ENCODE measurements around the gene IL18R1.

Gene IL18R1

DNA sequence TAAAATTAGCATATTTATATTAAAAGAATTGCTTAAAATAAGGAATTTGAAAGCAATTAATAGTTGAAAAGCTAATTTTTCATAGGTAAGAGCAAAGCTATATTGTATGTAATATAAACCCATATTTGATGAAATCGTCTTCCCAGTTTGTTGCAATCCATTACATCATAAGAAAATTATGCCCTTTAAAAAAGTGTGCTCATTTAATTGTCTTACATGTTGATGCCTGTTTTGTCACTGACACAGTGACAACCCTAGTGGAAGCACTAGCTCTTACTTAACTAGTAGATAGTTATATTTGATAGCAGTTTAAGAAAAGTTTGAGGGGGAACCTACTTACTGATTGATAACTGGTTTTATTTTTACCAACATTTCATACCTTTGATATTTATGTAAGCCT is 37.3 kb downstream of the IL18R1 start:
- FAIRE-seq: no peak

DNA sequence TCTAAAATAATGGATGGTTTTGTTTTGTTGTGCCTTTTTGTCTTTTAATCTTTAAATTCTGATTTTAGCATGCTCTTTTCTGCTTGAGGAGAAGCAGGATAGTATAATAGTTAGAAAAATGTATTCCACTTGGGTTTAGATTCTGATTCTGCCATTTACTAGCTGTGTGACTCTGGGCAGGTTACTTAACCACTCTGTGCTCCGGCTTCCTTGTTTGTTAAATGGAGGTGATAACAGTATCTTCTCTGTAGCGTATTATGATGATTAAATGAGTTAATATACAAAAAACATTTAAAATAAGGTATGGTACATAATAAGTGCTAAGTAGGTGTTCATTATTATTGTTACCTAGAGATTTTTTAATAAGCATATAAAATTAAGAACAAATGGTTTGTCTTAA is 40.4 kb downstream of the IL18R1 start:
- FAIRE-seq: no peak

DNA sequence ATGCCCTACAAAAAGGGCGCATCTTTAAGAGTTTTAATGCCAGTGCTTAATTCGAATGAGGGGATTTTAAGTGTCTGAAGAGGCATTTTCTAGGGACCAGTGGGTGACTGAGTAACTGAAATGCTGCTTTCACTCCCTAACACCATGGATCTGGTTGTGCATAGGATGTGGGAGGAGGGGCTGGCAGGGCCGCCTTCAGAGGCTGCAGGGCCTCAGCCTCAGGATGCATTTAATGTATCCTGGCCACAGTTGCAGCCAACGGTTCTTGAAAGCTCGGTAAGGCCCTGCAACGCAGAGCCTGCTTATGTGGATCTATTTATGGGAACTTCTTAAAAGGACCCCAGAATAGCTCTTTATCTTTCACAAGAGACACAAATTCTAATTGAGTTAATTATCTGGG is 41.6 kb downstream of the IL18R1 start:
- FAIRE-seq: no peak

DNA sequence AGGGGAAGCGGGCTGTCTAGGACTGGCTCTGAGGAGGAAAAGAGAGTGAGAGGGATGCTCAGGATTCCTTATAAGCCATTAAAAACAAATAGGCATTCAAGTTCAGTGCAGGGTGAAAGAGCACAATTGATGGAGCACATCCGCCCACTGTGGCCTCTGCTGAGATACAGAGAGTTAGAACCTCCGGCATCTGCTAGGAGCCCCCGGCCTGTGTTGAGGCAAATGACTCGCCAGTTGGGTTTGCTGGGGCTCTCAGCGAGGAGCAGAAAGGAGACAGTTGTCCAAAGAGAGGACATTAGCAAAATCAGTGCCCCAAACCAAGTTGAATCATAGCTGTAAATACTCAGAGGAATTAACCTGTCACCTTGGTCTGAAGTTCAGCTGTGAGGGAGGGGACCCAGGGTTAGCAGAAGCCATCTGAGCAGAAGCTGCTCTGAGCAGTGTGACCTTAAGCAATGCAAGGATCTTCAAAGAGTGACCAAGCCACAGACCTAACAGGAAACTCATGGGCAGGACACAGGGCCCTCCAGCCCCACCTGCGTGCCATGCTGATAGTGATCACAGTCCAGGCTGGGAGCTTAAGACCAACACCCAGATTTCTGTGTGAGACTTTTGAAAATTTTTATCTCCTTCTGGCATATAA is 44.0 kb downstream of the IL18R1 start:
- FAIRE-seq: no peak

DNA sequence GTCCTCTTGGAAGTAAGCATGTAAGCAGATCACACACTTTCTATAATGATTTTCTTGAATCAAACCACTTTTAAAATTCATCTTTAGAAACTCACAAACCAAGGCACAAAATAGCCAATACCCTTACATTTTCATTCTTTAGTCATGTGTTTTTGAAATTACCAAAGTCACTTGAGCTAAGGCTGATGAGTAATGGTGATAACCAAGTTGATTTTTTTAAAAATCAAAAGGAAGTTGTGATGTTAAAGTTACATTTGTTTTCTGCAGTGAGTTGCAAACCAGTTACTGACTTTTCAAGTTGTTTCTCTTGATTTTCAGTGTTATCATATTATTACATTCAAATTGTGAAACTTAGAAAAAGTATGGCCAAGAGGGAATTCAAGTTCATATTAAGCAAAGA is 45.9 kb downstream of the IL18R1 start:
- FAIRE-seq: no peak

DNA sequence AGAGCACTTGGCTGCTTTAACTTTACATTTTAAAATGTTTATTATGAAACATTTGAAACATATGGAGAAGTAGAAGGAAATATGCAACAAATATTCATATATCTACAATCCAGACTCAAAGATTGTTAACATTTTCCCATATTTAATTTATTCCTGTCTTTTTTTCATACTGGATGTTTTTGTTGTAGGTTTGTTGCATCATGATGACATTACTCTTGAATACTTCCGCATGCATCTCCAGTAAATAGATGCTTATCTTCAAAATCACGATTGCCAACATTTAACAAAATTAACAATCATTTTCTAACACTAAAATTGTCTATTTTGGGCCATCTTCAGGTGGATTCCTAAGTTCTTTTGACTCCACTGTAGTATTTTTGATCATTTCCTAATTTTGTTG is 46.3 kb downstream of the IL18R1 start:
- no peak for FAIRE-seq

DNA sequence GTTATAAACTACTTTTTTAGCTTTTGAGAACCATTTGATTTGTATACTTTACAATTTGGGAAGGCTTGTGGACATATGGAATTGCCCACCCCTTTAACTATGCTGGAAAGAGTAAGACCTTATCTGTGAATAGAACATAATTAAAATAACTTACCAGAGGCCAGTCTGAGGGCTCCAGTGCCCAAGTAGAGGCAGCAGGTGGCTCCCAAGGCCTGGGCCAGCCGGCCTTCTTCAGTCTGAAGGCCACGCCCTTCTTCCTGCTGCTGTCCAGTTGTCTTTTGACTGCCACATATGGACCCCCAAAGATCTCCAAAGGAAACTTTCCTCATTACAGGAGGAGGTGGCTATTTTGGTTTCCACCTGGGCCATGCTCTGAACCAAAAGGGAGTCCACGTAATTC is 55.4 kb downstream of the IL18R1 start:
- no peak for FAIRE-seq

DNA sequence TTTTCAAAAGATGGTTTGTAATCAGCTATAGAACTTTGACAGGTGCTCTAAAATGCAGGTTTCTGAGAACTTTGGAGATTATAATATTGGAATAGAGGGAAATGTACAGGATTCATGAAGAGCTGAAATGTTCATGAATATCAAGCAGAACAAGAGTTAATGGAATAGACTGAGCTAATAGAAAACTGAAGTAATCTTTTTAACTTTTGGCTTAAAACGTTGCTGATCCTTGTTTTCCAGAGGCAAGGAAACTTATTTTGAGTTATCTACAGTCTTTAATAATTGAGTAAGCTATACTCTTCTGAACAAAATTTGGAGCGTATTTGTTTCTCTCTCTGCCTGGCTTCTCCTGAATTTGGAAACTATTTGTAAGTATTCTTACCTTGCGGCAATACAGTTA is 56.6 kb downstream of the IL18R1 start:
- FAIRE-seq: no peak

DNA sequence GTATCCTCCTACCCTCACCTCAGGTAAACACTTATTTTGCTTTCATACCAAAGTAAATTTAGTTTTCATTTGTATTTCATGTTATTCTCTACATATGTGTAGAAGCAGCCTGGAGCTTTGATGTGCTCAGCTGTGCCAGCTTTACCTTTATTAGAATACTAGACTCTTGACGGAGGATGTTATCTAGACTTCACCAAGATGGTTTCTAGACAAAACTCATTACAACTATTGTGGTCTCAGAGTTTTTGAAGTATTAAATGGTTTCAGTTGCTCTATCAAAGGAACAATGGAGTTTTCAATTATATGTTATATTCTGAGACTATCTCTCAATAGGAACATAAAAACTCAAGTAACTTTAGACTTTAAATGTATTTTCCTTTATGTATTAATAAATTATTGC is 62.4 kb downstream of the IL18R1 start:
- FAIRE-seq: peak; percentile 41

DNA sequence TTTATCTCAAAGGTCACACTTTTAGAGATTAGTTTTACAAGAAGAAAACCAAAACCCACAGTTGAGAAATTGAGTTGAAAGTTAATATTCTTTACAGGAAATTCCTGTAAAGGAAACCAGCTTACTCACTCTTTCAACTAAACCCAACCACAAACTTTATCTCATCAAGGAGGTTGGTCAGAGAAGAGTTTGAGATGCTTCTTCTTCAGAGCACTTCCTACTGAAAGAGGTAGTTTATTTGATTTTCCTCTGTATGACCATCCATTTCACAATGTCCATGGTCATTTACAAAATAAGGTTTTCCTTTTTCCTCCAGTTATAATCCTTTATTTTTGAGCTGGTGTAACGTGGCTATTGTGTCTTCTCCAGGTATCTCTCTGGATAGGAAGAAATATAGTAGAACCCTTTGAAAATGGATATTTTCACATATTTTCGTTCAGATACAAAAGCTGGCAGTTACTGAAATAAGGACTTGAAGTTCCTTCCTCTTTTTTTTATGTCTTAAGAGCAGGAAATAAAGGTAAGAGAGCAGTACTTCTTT is 62.9 kb downstream of the IL18R1 start:
- FAIRE-seq: no peak

DNA sequence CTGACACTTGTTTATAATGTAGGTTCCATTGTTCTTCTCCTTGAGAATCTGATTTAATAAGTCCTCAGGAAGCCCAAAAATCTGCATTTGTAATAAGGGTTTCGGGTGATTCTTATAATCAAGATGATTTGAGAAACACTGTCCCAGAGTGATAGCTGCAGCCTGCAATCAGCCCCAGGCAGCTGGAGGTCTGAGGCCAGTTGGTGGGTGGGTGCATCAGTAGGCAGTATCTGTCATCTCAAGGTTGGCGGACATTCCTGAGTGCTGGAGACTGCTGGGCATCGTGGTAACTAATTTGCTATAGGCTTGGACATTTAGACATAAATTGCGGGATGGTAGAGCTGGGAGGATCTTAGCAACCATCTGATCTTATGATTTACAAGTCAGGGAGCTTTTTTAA is 64.7 kb downstream of the IL18R1 start:
- FAIRE-seq: no peak

DNA sequence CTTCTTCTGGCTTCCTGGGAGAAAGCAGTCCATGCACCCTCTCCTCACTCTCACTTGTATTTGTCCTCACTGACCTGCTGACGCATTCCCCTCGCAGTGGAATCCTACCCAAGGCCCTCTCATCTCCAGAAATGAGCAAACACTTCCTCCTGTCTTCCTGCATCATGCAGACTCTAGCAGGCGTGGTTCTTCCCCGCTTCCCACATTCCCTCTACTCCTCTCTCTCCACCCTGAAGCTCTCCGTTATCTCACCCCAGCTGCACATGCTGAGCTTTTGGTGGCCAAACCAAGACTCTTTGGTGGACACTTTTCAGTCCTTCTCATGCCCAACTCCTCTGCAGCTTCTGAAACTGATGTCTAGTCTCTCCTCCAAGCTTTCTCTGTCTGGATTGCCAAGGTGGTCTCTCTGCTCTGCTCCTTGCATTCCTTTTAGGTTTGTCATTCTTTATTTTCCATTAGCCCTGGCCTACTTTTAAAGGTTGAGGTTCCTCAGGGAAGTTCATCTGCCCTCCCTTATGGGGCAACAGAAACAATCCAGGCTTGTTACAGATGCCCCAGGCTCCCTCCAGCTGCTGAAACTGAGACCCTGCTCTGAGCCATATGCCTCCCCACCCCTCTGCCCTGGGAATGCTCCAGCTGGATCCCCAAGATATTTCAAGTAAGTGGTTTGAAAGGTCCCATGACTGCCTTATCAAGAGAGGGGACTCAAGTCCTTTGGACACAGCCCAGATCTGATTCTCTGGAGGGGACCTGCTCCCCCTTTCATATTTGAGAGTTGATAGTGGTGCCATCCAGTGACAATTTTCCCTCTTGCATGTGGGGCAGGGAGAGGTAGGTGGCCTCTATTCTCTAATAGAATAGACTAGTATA is 66.5 kb downstream of the IL18R1 start:
- no peak for FAIRE-seq

DNA sequence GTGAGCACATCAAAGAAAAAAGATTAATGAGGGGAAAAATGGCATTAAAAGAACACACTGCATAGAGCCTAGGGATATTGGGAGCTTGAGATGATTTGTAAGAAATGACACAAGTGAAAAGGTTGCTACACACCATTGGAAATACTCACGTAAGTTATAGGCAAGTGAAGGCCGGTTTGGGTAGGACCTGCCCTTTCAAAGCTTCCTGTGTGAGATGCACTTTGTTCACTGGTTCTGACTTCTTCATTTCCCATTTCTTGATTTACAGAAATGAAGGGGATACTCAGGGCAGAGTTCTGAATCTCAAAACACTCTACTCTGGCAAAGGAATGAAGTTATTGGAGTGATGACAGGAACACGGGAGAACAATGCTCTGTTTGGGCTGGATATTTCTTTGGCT is 67.3 kb downstream of the IL18R1 start, which contains the start of gene IL18RAP:
Gene IL18RAP (plus strand): TSS at position 251 of the 400 bp plus-strand sequence. CDS start 118 bp downstream, at position 369.
- no peak for FAIRE-seq

DNA sequence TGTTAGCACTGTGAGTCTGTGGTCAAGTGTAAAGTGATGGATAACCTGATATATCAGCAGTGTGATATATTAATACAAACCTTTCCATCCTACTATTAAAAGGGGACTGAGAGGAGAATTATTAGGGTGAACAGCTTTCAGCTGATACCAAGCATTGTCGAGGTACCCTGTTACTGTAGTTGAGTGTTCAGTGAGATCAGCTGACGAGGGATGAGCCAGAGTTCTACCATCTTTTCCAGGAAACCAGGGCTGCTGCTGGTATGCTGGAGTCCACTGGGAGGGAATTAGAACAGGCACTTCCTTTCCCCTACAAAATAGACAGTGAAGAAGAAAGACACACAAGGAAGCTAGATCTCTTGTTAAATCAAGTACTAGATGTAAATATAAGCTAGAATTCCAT is 67.8 kb downstream of the IL18R1 start:
- no peak for FAIRE-seq

DNA sequence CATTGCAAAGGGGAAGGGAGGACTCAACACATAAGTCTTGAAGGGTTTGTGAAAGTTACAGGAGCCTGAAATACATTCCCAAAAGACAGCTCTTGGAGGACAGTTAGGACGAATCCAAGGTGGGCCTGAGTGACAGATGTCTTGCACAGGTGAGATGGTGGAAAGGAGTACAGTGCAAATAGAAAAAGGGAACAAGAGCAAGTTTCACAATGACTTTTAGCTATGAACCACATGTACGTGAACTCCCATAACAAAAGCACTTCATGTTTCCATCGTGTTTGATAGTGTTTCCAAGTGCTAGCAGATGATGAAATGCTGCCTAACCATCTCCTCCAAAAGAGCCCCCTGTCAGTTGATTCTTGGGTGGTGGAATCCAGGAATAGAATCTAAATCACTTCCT is 69.2 kb downstream of the IL18R1 start:
- no peak for FAIRE-seq

DNA sequence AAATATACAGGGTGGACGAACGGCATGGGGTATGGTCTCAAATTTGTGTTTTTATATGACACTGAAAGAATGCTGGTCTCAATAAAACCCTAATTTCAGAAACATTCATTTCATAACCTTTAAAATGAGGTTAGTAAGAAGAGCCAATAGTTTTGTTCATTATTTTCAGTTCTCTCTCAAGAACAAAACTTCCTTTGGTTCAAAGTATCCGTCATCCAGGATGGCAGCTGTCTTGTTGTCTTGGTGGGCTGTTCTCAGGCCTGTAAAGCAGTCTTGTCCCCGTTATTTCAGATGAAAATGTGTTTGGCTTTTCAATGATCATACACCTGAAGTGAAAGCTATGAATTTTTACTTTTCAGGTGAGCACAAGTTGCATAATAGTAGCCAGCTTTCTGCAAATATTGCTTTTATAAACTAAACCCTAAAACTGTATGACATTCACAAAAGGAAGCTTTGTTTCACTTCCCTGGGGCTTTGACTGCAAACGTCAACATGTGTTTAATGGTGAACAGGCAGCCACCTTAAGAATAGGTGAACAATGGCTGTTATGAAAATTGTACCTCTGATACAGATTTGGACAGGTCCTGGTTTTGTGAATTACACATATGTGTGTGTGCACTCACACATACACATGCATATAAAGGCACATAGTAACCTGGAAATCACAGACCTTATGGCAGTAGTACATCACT is 70.0 kb downstream of the IL18R1 start:
- no peak for FAIRE-seq

DNA sequence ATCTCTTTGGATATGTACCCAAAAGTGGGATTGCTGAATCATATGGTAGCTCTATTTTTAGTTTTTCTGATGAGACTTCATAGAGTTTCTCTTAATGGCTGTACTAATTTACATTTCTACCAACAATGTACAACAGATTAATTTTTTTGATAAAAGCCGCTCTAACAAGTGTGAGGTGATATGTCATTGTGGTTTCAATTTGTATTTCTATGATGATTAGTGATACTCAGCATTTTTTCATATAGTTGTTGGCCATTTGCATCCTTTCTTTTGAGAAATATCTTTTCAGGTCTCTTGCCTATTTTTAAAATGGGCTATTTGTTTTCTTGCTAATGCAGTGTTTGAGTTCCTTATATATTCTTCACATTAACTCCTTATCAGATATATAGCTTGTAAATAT is 71.7 kb downstream of the IL18R1 start:
- FAIRE-seq: no peak

DNA sequence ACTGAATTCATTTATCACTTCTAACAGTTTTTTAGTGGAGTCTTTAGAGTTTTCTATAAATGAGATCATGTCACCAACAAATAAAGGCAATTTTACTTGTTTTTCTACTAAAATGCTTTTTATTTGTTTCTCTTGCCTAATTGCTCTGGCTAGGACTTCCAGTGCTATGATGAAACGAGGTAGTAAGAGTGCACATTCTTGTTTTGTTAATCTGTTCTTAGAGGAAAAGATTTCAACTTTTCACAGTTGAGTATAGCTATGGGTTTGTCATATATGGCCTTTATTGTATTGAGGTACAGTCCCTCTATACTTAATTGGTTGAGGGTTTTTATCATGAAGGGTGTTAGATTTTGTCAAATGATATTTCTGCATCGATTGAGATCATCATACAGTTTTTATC is 73.0 kb downstream of the IL18R1 start:
- FAIRE-seq: no peak

DNA sequence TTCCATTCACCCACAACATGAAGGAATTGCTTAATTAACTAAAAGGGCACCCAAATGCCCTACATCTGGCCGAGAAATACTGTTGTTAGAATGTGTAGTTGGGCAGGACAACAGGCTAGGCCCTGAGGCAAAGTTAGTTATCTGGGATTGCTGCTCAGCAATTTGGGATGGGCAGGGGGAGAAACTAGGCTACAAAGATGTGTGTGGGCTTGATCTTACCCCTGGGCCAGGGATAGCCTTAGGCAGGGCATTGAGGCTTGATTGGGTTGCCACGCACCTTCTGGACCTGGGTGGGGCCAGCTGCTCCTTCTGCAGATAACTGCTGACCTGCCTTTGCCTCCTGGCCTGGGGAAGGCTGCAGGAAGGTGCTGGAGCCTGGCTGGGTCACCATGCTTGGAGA is 76.8 kb downstream of the IL18R1 start:
- no peak for FAIRE-seq

DNA sequence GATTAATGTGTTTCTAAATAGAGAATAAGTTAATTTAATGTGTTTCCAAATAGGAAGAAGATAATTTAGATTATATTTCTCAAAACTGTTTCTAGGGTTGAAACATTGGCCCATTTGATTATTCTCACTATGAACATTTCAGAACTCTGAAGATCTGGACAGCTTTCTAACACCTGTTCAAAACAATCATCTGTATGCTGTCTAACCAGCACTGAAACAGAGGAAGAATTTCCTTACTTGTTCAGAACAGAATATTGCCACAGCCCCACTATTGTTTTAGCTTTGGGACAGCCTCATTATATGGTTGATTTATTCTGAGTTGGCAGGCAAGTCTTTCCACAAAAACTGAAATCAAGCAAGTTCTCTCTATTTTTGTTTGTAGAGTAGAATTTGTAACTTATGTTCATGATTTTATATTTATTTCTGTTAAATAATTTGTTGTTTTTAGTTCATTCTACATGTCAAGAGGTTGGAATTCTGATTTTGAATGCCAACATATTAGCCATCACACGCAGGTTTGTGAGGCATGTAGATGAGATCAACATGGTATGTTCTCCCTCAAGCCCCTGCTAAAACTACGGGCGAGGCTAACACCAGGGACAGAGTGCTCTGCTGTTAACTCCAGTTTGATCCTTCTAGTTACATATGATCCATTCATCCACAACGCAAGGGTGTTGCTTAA is 78.5 kb downstream of the IL18R1 start:
- no peak for FAIRE-seq

DNA sequence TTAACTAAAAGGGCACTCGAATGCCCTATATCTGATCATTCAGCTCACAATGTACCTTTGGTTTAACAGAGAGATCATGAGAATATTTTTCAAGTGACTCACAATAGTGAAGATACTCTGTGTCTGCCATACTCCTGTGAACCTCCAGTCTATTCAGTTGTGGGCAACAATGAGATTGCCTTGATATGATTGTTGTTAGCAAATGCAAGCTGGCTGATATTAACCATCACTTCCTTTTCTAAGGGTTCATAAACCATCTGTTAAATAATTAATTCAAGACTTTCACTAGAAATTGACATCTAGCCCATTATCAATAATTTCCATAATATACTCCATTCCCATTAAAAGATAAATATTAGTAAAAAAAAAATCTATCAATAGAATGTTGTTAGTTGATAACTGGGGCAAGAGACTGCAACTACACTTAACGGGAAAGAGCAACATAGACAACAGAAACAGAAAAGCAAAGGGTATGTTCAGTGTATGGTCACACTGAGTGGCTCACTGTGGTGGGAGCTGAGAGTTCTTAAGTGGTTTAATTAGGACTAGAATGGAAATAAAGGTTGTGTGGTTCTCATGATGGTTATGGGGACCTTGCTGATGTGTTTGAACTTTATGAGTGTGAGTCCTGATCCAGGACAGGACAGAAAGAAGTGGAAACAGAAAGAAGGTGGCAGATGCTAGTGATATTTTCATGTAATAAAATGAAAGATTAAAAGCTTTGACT is 79.2 kb downstream of the IL18R1 start:
- no peak for FAIRE-seq

DNA sequence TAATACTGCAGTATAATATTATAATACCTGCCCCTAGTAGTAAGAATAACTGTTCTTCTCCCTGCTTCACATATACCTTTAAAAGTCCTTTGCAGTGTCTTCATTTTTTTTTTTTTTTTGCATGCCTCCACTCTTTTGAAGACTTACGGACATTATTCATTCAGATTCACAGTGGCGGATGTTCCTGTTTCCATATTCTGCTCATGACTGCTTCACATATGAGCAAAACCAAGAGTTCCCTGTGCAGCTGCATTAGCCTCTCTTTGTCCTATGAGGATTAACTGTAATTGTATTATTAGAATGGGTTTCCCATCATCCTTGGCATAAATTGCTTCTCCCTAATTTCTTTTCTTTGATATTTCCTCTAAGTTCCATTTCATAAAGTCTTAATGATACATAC is 80.1 kb downstream of the IL18R1 start:
- no peak for FAIRE-seq
